Measurements from ENCODE around the gene EEF2K.
A peak's percentile ranks its signal among the peaks of the same experiment; 100 is the strongest.

The EEF2K gene

DNA sequence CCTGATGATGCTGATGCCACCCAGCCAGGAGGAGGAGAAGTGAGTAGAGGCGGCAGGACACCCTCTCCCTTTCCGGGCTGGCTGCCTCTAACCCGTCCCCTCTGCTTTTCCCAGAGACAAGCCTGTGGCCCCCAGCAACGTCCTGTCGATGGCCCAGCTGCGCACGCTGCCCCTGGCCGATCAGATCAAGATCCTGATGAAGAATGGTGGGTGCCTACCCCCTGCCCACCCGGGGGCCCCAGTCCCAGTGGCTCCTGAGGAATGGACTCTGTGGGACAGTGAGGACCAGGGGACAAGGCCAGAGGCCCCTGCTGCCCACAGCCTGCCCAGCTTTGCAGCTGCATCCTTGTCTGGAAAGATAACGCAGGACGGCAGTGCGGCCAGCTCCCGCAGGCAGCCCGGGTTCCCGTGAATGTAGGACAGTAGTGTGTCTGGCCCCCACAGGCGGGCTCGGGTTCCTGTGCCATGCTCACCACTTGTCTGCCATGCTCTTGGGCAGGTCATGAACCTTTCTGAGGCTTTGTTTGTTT is 111.0 kb downstream of the EEF2K start:
- no peak for DNase-seq (ENCODE audit: low read depth)

DNA sequence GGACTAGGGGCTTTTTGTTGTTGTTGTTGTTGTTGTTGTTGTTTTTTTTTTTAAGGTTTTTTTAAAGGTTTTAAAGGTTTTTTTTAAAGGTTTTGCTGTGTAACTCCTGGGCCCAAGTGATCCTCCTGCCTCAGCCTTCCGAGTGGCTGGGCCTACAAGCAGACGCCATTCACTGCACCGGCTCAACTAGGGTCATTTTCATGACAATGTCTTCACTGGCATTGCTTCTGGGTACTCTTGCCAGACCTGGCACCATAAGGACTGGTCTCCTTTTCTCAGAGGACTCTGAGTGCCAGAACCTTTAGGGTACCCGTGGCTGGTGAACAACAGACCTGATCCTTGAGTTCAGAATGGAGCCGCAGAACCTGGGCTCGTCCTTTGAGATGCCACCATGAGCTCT is 111.5 kb downstream of the EEF2K start:
- no peak overlapping the region for H3K4me3 ChIP-seq (ENCODE audit: low read length)
- TF ChIP-seq, protein P1, sequence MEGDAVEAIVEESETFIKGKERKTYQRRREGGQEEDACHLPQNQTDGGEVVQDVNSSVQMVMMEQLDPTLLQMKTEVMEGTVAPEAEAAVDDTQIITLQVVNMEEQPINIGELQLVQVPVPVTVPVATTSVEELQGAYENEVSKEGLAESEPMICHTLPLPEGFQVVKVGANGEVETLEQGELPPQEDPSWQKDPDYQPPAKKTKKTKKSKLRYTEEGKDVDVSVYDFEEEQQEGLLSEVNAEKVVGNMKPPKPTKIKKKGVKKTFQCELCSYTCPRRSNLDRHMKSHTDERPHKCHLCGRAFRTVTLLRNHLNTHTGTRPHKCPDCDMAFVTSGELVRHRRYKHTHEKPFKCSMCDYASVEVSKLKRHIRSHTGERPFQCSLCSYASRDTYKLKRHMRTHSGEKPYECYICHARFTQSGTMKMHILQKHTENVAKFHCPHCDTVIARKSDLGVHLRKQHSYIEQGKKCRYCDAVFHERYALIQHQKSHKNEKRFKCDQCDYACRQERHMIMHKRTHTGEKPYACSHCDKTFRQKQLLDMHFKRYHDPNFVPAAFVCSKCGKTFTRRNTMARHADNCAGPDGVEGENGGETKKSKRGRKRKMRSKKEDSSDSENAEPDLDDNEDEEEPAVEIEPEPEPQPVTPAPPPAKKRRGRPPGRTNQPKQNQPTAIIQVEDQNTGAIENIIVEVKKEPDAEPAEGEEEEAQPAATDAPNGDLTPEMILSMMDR (conservative IDR thresholded peaks at IDR 0.05; ENCODE audit: low read length), result no peak
- DNase-seq (ENCODE audit: low read depth), result no peak

More for the DNA sequence above, 111.0 kb downstream of the EEF2K start:
- TF ChIP-seq, protein P1 (conservative IDR thresholded peaks at IDR 0.05; ENCODE audit: low read length), result no peak
- no peak overlapping the region for H3K4me3 ChIP-seq (ENCODE audit: low read length)

DNA sequence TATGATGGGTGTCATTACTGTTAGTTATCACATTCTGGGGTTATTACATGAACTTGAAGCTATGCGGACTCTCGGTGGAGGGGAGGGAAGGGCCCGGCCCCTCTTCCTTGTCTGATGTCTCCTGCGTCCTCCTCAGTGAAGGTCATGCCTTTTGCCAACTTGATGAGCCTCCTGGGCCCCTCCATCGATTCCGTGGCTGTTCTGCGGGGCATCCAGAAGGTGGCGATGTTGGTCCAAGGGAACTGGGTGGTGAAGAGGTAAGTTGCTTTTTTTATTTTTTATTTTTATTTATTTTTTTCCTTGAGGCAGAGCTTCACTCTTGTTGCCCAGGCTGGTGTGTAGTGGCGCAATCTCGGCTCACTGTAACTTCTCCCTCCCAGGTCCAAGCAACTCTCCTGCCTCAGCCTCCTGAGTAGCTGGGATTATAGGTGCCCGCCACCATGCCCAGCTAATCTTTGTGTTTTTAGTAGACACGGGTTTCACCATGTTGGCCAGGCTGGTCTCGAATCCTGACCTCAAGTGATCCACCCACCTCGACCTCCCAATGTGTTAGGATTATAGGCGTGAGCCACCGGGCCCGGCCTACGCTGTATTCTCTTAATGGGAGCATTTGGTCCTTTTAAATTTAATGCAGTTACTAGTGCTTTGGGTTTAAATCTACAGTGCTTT is 112.7 kb downstream of the EEF2K start:
- no peak overlapping the region for H3K4me3 ChIP-seq (ENCODE audit: low read length)
- TF ChIP-seq, protein P1 (conservative IDR thresholded peaks at IDR 0.05; ENCODE audit: low read length), result peak; percentile 69
- peak; percentile 40 for DNase-seq (ENCODE audit: low read depth)

DNA sequence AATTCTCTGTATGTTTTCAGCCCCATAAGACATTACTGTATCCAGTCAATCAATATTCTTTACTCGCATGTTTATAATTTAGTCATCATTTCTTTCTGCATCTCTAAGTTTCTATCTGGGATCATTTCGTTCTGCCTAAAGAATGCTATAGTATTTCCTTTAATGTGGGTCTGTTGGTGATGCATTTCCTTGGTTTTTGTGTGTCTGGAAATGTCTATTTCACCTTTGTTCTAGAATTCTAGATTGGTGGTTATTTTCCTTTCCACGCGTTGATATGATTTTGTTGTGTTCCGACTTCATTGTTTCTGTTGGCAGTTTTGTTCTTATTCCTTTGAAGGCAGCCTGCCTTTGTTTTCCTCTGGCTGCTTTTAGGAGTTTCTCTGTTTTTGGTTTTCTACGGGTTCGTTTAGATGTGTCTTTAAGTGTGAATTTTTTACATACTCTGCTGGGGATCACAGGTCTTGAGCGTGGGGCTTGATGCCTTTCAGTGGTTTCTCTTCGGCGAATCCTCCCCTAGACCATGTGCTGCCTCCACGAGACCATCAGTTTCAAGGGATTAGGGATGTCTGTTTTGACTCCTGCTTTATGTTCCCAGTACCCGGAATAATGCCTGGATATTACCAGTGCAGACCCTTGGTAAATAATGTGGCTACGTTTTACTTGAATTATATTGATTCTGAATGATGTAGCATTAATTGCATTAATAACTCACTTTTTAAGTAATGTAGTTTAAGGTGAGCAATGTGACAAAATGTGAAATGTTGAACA is 114.7 kb downstream of the EEF2K start:
- DNase-seq (ENCODE audit: low read depth), result no peak
- TF ChIP-seq, protein P1 (conservative IDR thresholded peaks at IDR 0.05; ENCODE audit: low read length), result no peak

DNA sequence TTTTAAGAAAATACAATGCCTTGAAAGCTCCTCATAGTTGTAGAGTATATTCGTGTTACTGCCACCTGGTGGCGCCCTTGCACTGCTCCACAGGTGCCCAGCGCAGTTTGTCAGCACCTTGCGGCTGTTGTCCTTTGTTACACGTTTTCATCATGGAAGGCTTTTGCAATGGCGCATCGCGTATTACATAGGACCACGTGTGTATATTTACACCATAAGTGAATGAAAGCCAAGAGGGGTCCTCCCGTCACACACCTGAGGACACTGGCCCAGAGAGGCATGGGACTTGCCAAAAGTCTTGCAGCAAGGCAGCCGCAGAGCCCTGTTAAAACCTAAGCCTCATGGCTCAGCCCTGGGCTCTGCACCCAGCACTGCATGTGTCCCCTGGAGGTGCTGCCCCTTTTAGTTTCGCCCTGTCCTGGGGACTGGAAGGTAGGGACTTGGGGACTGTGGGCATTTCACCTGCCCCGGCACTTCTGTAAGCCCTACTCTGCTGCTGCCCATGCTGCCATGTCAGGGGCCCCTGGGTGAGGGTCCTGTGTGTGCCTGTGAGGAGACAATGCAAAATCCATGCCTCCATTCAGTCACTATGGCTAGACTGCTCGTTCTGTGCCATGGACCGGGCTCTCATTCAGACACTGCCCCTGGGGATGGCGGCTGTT is 115.4 kb downstream of the EEF2K start:
- peak; percentile 72 for DNase-seq (ENCODE audit: low read depth)
- H3K4me3 ChIP-seq (ENCODE audit: low read length), result no peak overlapping the region
- TF ChIP-seq, protein P1 (conservative IDR thresholded peaks at IDR 0.05; ENCODE audit: low read length), result peak; percentile 93

More for the DNA sequence above, 114.7 kb downstream of the EEF2K start:
- no peak overlapping the region for H3K4me3 ChIP-seq (ENCODE audit: low read length)

DNA sequence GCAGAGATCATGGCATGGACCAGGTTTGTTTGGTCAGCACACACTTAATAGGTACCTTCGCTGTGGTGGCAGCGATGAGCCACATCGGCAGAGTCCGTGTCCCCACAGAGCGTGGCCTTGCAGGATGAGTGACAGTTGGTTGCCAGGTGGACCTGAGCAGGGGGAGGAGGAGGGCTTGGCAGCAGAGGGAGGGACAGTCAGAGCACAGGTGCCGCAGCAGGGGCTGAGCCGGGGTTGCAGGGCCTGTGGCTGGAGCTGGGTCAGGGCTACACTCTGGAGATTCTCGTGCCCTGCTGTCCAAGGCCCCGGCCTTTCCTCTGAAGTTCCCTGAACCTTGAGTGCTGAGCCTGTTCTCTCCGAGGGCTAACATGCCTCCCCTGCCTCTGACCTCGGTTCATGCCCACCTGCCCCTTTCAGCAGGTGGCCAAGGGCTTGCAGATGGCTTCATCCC is 116.0 kb downstream of the EEF2K start:
- TF ChIP-seq, protein P1 (conservative IDR thresholded peaks at IDR 0.05; ENCODE audit: low read length), result no peak
- DNase-seq (ENCODE audit: low read depth), result no peak
- H3K4me3 ChIP-seq (ENCODE audit: low read length), result no peak overlapping the region

Data from AG10803 (cell line).